K562 (cell line): Measurements from ENCODE around the gene GNG14. TPM values are rescaled to one million over a fixed set of nuclear protein-coding genes. Genes with fewer than 3 reads are reported as not detected.

Source experiments
- E2F3 ChIP-seq: fragments of 250-450 bp; sonication (Bioruptor Pico); IDR thresholded peaks from 2 replicates; pipeline ENCODE4 v1.4.0; 2020; ENCODE audit warnings: mild to moderate bottlenecking
- FOXK2 ChIP-seq, 2 experiments: fragments of 450-650 bp; IDR thresholded peaks in 1 of 2; conservative IDR thresholded peaks in 1 of 2; 2 replicates each; pipeline ENCODE4 v1.6.1; 2016; ENCODE audit warnings: low read depth in 2 of 2, mild to moderate bottlenecking in 1 of 2
- HDAC3 ChIP-seq: fragments of 450-650 bp; IDR thresholded peaks from 2 replicates; pipeline ENCODE4 v1.6.1; 2018; ENCODE audit warnings: borderline replicate concordance, mild to moderate bottlenecking, moderate library complexity; ENCODE audit not compliant: partially characterized antibody
- KDM4B ChIP-seq, 2 experiments: fragments of 450-650 bp in 1 of 2; sonication (generic) in 1 of 2; IDR thresholded peaks; 2 replicates each; pipeline ENCODE4 v1.6.1; 2016 to 2017; ENCODE audit warnings: borderline replicate concordance in 2 of 2, antibody characterized with exemption in 1 of 2, low read depth in 1 of 2, mild to moderate bottlenecking in 1 of 2
- KLF16 ChIP-seq: IDR thresholded peaks from 2 replicates; pipeline ENCODE4 v1.6.1; 2016; ENCODE audit warnings: antibody characterized with exemption
- MAFF ChIP-seq: IDR thresholded peaks from 2 replicates; pipeline ENCODE4 v1.6.1; 2012; ENCODE audit warnings: low read length, improper control_type of control experiment
- MCM3 ChIP-seq: fragments of 450-650 bp; IDR thresholded peaks from 2 replicates; pipeline ENCODE4 v1.6.1; 2016
- MIER1 ChIP-seq: fragments of 450-650 bp; IDR thresholded peaks from 2 replicates; pipeline ENCODE4 v1.6.1; 2016; ENCODE audit warnings: antibody characterized with exemption, mild to moderate bottlenecking, low read depth
- POLR3A ChIP-seq: IDR thresholded peaks from 2 replicates; pipeline ENCODE4 v1.6.1; 2011; ENCODE audit warnings: borderline replicate concordance, mild to moderate bottlenecking, moderate library complexity; ENCODE audit not compliant: insufficient read length, insufficient read depth; ENCODE audit errors: extremely low read depth
- RCOR1 ChIP-seq, 2 experiments: IDR thresholded peaks; 2 replicates each; pipeline ENCODE4 v1.6.1; 2012; ENCODE audit warnings: low read depth in 2 of 2, low read length in 2 of 2, borderline replicate concordance in 1 of 2, improper control_type of control experiment in 1 of 2
- SP2 ChIP-seq: IDR thresholded peaks from 2 replicates; pipeline ENCODE4 v1.6.1; 2011; ENCODE audit warnings: mild to moderate bottlenecking, low read depth, low read length, moderate library complexity; ENCODE audit not compliant: poor library complexity, severe bottlenecking; ENCODE audit errors: extremely low read depth
- SREBF1 ChIP-seq: fragments of 150-350 bp; IDR thresholded peaks from 2 replicates; pipeline ENCODE4 v1.6.1; 2014; ENCODE audit warnings: antibody characterized with exemption, low read depth, low read length, borderline replicate concordance
- TAL1 ChIP-seq: fragments of 450-650 bp; IDR thresholded peaks from 2 replicates; pipeline ENCODE4 v1.6.1; 2016; ENCODE audit warnings: mild to moderate bottlenecking
- TBL1XR1 ChIP-seq, 2 experiments: IDR thresholded peaks; 2 replicates each; pipeline ENCODE4 v1.6.1; 2012; ENCODE audit warnings: improper control_type of control experiment in 2 of 2, low read length in 2 of 2, mild to moderate bottlenecking in 1 of 2
- TGIF2 ChIP-seq: sonication (generic); formaldehyde crosslinking; IDR thresholded peaks from 2 replicates; pipeline ENCODE4 v1.8.1; 2022; ENCODE audit warnings: mild to moderate bottlenecking, missing genetic modification reagents, moderate library complexity
- XRCC4 ChIP-seq: IDR thresholded peaks from one replicate; pipeline ENCODE4 v1.6.1; 2011; ENCODE audit not compliant: insufficient read depth, insufficient read length; ENCODE audit errors: extremely low read depth
- ZNF3 ChIP-seq: fragments of 250-450 bp; sonication (Bioruptor Pico); IDR thresholded peaks from 2 replicates; pipeline ENCODE4 v1.5.0; 2021; ENCODE audit warnings: mild to moderate bottlenecking, moderate library complexity
- ZNF316 ChIP-seq: fragments of 450-650 bp; IDR thresholded peaks from 2 replicates; pipeline ENCODE4 v1.6.1; 2016
- ZNF589 ChIP-seq: fragments of 200-800 bp; sonication (Bioruptor generic); IDR thresholded peaks from 2 replicates; pipeline ENCODE4 v1.6.1; 2016; ENCODE audit warnings: low read depth, missing genetic modification characterization, missing compliant biosample characterization
- ZNF785 ChIP-seq: fragments of 250-450 bp; sonication (Bioruptor Pico); IDR thresholded peaks from 2 replicates; pipeline ENCODE4 v1.4.0; 2020; ENCODE audit warnings: mild to moderate bottlenecking
- polyA plus RNA-seq, 8 experiments: library from polyadenylated mRNA; depleted of rRNA in 4 of 8; stranded (reverse) in 5 of 8; unstranded in 3 of 8; fragments of >200 nt; fragmentation: Nextera tagmentation in 2 of 8; fragmentation: Illumina TruSeq in 1 of 8; extraction: Ambion mirVana in 2 of 8; extraction: Trizol in 1 of 8; gene quantifications; 2 replicates each; pipeline versions ENCODE4 v1.2.1 to v1.2.3, GENCODE V29; 2011 to 2014; ENCODE audit warnings: inconsistent platforms in 1 of 8, missing spikeins in 1 of 8
- total RNA-seq, 7 experiments: library from RNA; depleted of rRNA in 6 of 7; stranded (reverse); fragments of >200 nt in 6 of 7; fragmentation: Illumina TruSeq in 2 of 7; extraction: Trizol in 2 of 7; gene quantifications; 2 replicates each; pipeline versions ENCODE4 v1.2.1 to v1.2.3, GENCODE V29; 2011 to 2021; ENCODE audit warnings: low replicate concordance in 1 of 7

GNG14 gene
- total and polyA plus RNA-seq, 9 of the 15 experiments (the other 6 are each of a cell fraction or from before 2014, with no cell fraction given), result not detected

- TF ChIP-seq ZNF785 (no peak), MIER1 (0 out of 2 replicates have a peak, but pooled peaks have one; percentile 12), KLF16 (peak; percentile 44; the same call in 1 of the 2 replicates), TBL1XR1 (IDR thresholded peaks at IDR 0.05; ENCODE audit: low read length in 2 of 2) (0 out of 4 replicates have a peak, but pooled peaks of 1 of the 2 experiments have one; percentile 17), ZNF3 (CRISPR knock-in tag) (no peak), XRCC4 (no peak), FOXK2 (conservative IDR thresholded peaks at IDR 0.05 in 1 of 2, IDR thresholded peaks at IDR 0.05 in 1 of 2; ENCODE audit: low read depth in 2 of 2) (peak; percentile 87 to 96), POLR3A (no peak), MCM3 (no peak), RCOR1 (IDR thresholded peaks at IDR 0.05; ENCODE audit: borderline replicate concordance in 1 of 2, low read depth in 2 of 2, low read length in 2 of 2) (peak in 1 of 2 experiments; percentile 67; a peak in 1 of 4 replicates), KDM4B (IDR thresholded peaks at IDR 0.05; ENCODE audit: borderline replicate concordance in 2 of 2, low read depth in 1 of 2) (peak in 1 of 2 experiments; percentile 59; a peak in 1 of 4 replicates), HDAC3 (no peak), E2F3 (CRISPR knock-in tag) (0 out of 2 replicates have a peak, but pooled peaks have one; percentile 18), SP2 (peak; percentile 94), SREBF1 (peak; percentile 59; the same call in 1 of the 2 replicates), TGIF2 (CRISPR knock-in tag) (no peak), ZNF589 (CRISPR knock-in tag) (peak; percentile 64; the same call in 1 of the 2 replicates), ZNF316 (peak; percentile 81), MAFF (peak; percentile 38), TAL1 (no peak)
These were observed 35.0 kb downstream of the GNG14 start (continued) for GRCh38 chr19:12722566-12723380.
